Left colon (tissue), 2 donors: Measurements from ENCODE around the gene KRT72. TPM values are rescaled to one million over a fixed set of nuclear protein-coding genes. Genes with fewer than 3 reads are reported as not detected.
"Not testable (repeated sequence)": the region's sequence is repeated elsewhere in the genome, so short reads cannot be mapped to it uniquely, and the experiment has no call there.

Source experiments
- ATAC-seq: fragments of 200-7000 bp; cut with Tn5 transposase; one replicate; pipeline ENCODE4 v1.9.1; 2020; ENCODE audit warnings: mild to moderate bottlenecking, moderate library complexity
- DNase-seq, 2 donors: peaks; one replicate each; pipeline ENCODE4 v3.0.0-alpha.2; 2020
- intact Hi-C, 2 donors: fragments of 100-400 bp; cut with DNase I in 1 of 2; cut with micrococcal nuclease in 1 of 2; formaldehyde crosslinking; loops; one replicate each; pipeline versions ENCODE4 v1.11.2 to v1.14.0; 2022; cut with DNase I, micrococcal nuclease
- total RNA-seq, 2 donors: library from RNA; stranded (reverse); fragmentation: NEBNext Ultra II Directional; extraction: Animal tissue kit (Norgen Biotek cat#: 25700); gene quantifications; one replicate each; pipeline ENCODE4 v1.2.1, GENCODE V29; 2021
- donor health status: DM: no; HTN: no; CAD: no.
- donor health status: DM: yes; HTN: yes; CAD: no.

KRT72 gene
- total RNA-seq, 2 donors from 2014 or later = not detected

DNA sequence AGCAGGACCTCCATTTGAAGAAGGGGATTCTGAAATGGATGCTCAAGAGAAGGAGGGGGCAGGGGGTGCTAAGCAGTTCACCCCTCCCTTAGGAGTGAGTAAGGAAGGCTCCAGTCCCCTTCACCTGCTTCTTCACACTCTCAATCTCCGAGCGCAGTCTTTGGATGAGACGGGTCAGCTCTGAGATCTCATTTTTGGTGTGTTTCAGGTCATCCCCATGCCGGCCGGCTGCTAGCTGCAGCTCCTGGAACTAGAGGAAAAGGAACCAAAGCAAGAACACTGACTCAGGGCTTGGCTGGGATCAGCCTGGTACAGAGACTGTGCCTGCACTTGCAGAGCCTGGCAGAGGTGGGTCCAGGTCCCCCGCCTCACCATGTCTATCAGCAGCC lies 9.8 kb upstream of the KRT72 start:
- DNase-seq (no peak), ATAC-seq (no peak)
- intact Hi-C loops = no loop called here

DNA sequence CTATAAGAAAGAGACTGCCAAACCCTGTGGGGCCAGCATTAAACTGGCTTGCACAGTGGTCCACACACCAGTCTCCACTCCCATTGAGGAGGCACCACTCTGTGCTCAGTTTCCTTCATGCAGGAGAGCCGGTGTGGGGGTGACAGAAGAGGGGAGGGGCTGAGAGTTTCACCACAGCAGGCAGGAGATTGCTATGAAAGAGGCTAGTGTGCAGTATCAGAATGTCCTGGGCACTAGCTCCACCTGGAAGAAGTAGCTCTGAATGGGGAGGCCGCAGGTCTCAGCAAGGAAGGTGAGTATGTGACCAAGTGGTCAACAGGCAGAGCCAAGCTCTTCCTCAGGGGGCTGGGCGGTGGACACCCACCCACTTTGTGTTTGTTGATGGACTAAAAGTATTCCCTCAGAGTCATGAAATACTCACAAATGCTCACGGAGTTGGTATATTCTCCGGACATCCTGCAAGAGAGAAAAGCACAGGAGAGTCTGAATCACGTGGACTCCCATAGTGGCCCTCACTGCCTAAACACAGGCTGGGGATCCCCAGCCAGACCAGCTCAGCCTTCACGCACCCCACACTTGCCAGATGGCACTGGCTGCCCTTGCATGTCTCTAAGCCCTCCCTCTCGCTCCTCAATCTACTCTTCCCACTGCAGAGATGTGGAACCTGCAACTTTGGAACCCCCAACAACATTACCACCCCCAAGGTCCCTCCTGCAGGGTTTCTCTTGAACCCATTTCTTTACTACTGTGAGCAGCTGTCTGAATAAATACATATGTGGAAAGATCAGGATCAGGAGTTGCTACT lies 7.8 kb upstream of the KRT72 start:
- intact Hi-C loops = no loop called here
- no peak for ATAC-seq
- DNase-seq = no peak

DNA sequence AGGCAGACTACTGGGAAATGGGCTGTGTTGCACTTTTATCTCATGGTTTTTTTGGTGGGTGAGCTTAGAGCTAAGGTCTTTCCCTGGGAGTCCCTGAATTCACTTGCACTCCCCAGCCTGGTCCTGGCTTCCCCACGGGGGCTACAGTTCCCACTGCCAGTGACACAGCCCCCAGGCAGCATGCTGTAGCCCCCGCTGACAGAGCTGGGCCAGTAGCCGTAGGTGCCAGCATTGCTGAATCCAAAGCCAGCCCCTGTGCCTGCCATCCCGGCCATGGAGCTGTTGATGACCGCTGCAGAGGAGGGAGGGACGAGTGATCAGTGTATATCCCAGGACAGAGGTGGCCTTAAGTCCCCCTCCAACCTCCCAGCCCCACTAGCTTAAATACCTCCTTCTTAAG lies 6.9 kb upstream of the KRT72 start:
- DNase-seq (no peak), ATAC-seq (no peak)
- intact Hi-C loops = no loop called here

GRCh38 chr12:52607314-52607713 lies 6.1 kb upstream of the KRT72 start:
- no peak for ATAC-seq
- intact Hi-C loops = no loop called here
- DNase-seq = no peak

DNA sequence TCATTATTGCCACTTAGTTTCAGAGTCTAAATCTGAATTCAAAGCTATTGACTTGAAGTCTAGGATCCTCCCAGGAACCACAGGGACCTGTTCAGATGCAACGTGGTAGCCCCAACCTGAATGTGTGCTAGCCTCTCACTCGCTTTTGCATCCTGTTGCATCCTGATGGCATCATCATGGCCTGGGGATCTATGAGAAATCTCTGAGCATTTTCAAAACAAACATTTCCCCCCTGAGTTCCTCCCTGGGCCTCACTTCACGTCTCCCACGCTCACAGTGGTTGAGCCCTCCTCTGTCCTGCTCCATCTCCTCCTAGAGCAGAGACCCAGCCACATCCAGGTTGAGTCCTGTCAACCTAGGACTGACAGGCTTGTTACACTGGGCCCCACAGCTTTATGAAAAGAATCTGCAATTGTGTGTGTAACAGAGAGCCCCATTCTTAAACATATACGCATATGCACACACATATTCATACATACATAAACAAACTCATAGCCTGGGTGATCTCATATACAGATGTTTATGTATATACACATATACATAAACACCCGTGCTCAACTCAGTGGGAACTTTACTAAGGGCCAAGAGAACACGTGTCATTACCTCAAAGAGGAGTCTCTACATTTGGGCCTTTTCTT lies 5.4 kb upstream of the KRT72 start:
- no peak for ATAC-seq
- DNase-seq = no peak
- intact Hi-C loops = no loop called here

- DNase-seq = no peak
- intact Hi-C loops = no loop called here
- ATAC-seq = no peak
These were observed 4.8 kb upstream of the KRT72 start for GRCh38 chr12:52606096-52606495.

DNA sequence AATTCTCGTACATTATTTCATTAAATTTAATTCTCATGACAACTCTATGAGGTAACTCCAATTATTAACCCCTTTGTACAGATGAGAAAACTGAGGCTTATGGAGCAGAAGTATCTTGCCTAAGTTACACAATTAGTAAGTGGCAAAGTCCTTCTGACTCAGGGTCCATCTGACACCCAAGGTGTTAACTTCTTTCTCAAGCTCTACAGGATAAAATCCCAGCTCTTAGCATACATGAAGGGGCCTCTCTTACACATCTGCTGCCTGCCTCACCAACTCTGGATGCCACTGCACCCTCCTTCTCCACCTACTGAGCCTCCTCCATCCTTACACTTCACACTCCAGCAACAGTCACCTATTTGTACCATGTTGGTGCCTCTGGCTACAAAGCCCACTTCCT lies 4.3 kb upstream of the KRT72 start:
- DNase-seq = no peak
- no peak for ATAC-seq
- intact Hi-C loops = no loop called here

DNA sequence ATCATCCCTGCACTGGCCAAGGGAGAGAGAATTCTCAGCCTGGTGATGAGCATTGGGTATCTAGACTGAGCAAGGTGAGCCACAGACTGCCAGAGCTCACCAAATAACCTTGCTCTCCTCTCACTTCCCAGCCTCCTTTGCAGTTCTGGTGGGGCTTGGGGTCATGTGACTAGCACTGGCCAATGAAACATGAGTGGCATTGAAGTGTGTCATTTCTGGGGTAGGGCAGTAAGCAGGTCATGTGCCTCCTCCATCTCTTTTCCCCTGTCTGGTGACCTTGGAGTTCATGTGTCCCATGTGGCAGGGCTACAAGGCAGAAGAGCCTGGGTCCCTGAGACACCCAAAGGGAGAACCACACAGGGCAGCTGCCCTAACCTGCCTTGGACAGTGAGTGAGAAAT lies 3.6 kb upstream of the KRT72 start:
- intact Hi-C loops = no loop called here
- DNase-seq (no peak), ATAC-seq (no peak)

GRCh38 chr12:52603314-52603713 lies 2.1 kb upstream of the KRT72 start:
- no peak for ATAC-seq
- no peak for DNase-seq
- intact Hi-C loops = no loop called here

- intact Hi-C loops = no loop called here
- ATAC-seq (no peak), DNase-seq (no peak)
These were observed 1.3 kb upstream of the KRT72 start for GRCh38 chr12:52602552-52602951.

- intact Hi-C loops = no loop called here
- ATAC-seq (no peak), DNase-seq (no peak)
These were observed 408 bp upstream of the KRT72 start for GRCh38 chr12:52601671-52602070.

DNA sequence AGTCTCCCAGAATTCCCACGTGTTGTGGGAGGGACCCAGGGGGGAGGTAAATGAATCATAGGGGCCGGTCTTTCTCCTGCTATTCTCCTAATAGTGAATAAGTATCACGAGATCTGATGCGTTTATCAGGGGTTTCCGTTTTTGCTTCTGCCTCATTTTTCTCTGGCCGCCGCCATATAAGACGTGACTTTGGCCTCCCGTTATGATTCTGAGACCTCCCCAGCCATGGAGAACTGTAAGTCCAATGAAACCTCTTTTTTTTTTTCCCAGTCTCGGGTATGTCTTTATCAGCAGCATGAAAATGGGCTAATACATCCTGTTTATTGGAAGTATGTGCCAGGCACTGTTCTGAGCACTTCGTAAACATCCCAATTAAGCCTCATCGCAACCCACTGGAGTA lies 788 bp downstream of the KRT72 start:
- ATAC-seq = no peak
- no peak for DNase-seq
- intact Hi-C loops = no loop called here

DNA sequence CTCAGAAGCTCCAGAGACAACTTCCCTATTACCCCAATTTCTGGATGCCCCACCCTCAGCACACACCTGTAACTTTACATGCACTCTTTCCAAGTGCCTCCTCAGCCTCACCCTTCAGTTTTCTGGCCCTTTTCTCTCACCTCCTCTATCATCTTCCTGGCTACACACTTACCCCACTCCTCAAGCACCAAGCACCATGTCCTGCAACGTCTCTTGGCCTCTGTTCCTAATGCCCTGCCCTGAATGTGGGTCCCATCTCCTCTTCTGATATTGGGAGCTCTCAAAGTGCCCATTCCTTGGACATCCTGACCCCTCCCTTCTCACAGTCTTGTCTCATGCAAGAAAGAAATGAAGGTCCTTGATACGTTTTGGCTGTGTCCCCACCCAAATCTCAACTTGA lies 1.2 kb downstream of the KRT72 start:
- ATAC-seq (no peak), DNase-seq (no peak)

GRCh38 chr12:52598966-52599365 lies 2.3 kb downstream of the KRT72 start:
- intact Hi-C loops = no loop called here

More for the DNA sequence above, 1.2 kb downstream of the KRT72 start:
- intact Hi-C loops = no loop called here

GRCh38 chr12:52594237-52594636 lies 7.0 kb downstream of the KRT72 start:
- DNase-seq, intact Hi-C loops, ATAC-seq: not testable (repeated sequence)

More at GRCh38 chr12:52598966-52599365, 2.3 kb downstream of the KRT72 start:
- DNase-seq (no peak), ATAC-seq (no peak)

DNA sequence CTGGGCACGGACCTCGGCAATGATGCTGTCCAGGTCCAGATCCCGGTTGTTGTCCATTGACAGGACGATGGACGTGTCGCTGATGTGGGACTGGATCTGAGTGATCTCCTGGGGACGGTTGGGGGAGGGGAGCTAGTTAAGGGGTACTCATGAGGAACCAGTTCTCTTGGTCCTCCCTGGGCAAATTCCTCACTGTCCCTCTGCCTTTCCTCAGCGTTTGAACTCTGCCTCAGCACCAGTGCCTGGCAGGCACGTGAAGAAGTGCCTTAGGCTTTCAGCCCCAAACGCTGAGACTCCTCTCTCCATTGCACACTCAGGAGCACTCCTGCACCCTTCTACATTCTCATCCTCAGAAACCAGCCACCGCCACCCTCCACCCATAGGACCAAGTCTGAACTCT lies 9.7 kb downstream of the KRT72 start:
- intact Hi-C loops = no loop called here
- no peak for ATAC-seq
- no peak for DNase-seq

DNA sequence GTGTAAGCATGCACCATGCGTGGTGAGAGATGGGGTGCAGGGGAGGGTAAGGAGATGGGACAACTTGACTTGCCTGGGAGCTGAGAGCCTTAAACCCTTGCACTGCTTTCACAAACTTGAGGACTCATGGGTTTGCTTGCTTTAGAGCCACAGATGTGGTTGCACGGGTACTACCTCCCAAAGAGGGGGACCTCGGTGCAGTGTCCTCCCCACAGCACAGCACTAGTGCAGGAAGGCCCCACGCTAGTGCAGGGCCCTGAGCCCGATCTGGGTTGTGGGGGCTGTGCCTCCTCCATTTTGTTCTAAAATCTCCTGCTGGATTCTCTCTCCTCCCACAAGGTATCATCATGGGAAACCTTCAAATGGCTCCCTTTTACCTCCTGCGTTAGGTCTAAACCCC lies 11.2 kb downstream of the KRT72 start:
- no peak for ATAC-seq
- no peak for DNase-seq

DNA sequence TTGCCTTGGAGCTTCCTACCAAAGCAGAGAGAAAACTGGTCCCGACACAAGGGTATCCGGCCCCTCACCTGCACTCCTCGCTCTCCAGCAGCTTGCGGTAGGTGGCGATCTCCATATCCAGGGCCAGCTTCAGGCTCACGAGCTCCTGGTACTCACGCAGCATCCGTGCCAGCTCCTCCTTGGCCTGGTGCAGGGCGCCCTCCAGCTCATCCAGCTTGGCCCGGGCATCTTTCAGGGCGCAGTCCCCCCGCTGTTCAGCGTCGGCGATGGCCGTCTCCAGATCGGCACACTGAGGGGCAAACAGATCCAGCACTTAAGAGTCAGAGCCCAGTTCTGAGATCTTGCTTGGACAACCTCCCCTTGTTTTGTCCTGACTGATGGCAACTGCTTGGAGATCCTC lies 13.7 kb downstream of the KRT72 start:
- intact Hi-C loops = loop anchor here (10.0 kb wide), 2 partner anchors 297 to 397 kb away; no protein-coding TSS in a partner anchor
- no peak for ATAC-seq
- no peak for DNase-seq

More for the DNA sequence above, 11.2 kb downstream of the KRT72 start:
- intact Hi-C loops = no loop called here

DNA sequence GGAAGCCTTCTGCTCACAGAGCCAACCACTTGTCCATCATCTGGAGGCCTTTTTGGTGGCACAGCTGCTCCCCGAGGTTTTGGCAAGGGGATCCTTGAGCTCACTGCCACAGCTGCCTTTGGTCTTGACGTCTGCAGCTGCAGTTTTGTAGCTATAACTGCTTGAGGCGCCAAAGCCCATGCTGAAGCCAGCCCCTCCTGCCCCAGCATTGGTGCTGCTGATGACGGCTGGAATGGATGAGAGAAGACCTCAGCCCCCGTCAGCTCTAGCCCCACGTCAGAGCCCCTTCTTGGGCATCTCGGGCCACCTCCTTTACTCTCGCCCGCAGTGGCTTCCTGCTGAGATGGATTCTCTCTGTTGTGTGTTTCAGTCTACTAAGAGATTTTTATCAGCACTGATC lies 15.3 kb downstream of the KRT72 start:
- ATAC-seq (no peak), DNase-seq (no peak)
- intact Hi-C loops = loop anchor here (10.0 kb wide), 2 partner anchors 299 to 399 kb away; no protein-coding TSS in a partner anchor

- DNase-seq (no peak), ATAC-seq (no peak)
- intact Hi-C loops = loop anchor here (10.0 kb wide), 2 partner anchors 300 to 400 kb away; no protein-coding TSS in a partner anchor
These were observed 16.2 kb downstream of the KRT72 start for GRCh38 chr12:52585066-52585465.
